OCI-M2 (cell line): ENCODE measurements around the gene ZCCHC24.

Source experiments
- DNase-seq: peaks from one replicate; lab custom pipeline; 2025; ENCODE audit not compliant: unreplicated experiment; lab: John Stamatoyannopoulos, UW

Gene ZCCHC24

GRCh38 chr10:79414714-79415113 is 30.7 kb downstream of the ZCCHC24 start:
- DNase-seq: no peak

GRCh38 chr10:79413196-79413595 is 32.2 kb downstream of the ZCCHC24 start:
- no peak for DNase-seq

- no peak for DNase-seq
Observed at GRCh38 chr10:79412516-79412915, 32.9 kb downstream of the ZCCHC24 start.

GRCh38 chr10:79411546-79412495 is 33.6 kb downstream of the ZCCHC24 start:
- DNase-seq: no peak

GRCh38 chr10:79410315-79411094 is 34.9 kb downstream of the ZCCHC24 start:
- DNase-seq: no peak

- DNase-seq: no peak
Observed at GRCh38 chr10:79409726-79410085, 35.7 kb downstream of the ZCCHC24 start.

GRCh38 chr10:79409038-79409725 is 36.2 kb downstream of the ZCCHC24 start:
- no peak for DNase-seq

- no peak for DNase-seq
Observed at GRCh38 chr10:79407811-79408795, 37.3 kb downstream of the ZCCHC24 start.

GRCh38 chr10:79407423-79407796 is 38.0 kb downstream of the ZCCHC24 start:
- DNase-seq: no peak

- no peak for DNase-seq
Observed at GRCh38 chr10:79406683-79407422, 38.6 kb downstream of the ZCCHC24 start.

DNA sequence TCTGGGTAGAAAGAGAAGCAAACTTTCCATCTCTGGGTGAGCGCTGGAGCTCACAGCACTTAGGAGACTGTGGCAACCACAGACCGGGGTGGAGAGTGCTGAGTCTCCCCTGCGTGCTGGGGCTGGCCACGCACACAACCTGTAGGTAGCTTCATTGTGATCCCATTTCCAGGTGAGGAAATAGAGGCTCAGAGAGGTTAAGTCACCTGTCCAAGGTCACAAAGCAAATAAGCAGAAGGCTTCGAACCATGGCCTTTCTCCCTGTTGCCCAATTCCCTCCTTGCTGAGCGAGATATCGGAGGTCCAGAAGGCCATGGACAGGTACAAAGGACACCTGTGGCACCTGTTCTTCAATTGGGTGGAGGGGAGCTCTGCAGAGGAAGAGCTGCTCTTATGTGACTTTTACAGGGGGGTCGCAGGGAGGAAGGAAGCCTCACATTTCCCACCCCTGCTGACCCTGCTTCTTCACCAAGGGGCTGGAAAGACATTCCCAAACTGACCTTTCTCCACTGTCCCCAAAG is 39.4 kb downstream of the ZCCHC24 start:
- no peak for DNase-seq

DNA sequence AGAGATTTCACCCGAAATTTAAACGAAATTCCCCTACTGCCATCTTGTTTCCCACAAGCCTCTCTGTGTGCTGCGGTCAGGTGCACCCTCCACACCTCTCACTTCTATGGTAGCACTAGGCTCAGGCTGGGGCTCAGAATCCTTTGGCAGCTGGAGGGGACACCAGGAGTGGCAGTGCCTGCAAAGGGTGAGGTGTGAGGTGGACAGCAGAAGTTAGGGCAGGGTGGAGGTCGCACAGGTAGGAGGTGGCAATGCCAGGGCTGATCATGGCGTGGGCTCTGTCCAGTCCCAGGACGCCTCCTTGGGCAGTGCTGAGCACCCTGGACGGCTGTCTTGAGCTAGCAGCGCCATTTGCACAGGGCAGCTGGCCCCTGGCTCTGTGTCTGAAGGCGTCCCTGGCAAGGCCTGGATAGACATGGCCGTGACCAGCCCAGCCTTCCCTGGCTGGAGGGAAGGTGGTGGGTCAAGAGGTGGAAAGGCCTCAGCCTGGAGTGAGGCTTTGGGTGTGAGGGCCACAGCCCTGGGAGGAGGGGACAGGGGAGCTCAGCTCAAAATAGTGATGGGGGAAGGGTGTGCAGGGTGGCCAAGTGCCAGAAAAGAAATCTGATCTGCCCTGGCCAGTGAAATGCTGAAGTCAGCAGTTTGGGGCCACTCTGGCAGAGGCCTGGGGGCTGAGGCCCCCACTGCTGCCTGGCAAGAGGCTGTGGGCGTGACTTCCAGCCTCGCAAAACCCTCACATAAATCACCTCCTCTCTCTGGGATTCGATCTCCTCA is 40.0 kb downstream of the ZCCHC24 start:
- no peak for DNase-seq

DNA sequence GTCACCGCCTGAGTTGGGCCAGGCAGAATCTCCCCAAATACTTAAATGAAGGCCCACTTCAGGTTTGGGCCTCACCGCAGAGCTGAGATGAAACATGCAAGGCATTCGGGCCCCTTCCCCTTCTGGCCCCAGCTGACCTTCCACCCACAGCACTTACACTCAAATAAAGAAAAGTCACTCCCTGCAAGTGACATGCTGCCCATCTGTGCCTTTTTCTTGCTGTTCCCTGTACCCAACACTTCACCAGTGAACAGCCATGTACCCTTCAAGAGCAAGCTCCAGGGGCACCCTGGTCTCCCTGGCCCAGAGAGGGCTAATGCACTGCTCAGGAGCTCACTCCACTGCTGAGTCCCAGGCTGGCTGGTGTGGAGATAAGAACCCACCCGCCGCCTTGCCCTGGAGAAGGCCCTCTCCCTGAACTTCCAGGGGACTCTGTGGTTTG is 40.7 kb downstream of the ZCCHC24 start:
- DNase-seq: no peak

GRCh38 chr10:79404231-79404609 is 41.2 kb downstream of the ZCCHC24 start:
- DNase-seq: no peak

DNA sequence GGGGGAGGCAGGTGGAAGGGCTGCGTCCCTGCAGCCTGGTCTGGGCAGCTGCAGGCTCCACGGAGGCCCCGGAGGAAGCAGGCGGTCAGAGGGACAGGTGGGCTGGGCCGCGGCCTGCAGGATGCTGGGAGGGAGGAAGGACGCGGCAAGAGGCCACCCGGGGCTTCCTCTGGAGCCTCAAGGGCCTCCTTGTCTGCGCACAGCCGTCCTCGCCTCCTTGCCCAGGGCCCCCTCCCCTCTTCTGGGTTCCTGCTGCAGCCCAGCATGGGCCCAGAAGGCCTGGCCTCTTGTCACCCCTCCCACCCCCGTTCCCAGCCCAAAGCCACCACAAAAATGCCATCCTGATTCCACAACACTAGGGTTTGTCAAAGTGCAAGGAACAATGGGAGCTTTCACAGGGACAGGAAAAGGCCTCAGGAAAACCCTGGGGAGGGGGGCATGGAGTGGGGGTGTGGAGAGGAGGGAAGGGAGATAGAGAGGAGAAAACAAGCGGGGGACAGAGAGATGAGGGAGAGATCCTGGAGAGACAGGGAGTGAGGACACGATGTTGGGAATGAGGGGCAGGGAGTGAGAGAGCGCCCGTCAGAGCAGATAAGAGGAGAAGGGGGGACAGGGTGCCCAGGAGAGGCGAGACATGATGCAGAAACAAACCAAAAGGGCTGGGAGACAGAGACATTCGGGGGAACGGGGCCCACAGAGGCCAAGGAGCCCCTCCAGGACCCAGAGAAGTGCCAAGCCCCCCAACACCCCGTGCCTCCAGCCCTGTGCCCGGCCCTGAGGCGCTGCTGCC is 41.8 kb downstream of the ZCCHC24 start:
- no peak for DNase-seq

GRCh38 chr10:79402951-79403350 is 42.5 kb downstream of the ZCCHC24 start:
- DNase-seq: no peak

DNA sequence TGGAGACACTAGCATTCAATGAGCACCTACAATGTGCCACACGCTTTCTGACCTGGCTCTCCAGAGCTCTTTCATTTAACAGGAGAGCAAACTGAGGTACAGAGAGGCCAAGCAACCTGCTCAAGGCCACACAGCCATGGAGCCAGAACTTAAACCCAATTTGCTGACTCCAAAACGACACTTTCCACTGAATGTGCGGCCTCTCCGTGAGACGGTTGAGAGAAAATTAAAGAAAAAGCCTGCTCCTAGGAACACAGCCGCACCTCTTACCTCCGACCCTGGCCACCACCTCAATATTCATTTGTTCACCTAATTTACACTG is 42.8 kb downstream of the ZCCHC24 start:
- no peak for DNase-seq
